GM21447 (cell line): ENCODE data around the gene SLC35F3.

Source experiments
- ATAC-seq: cut with Tn5 transposase; IDR thresholded peaks from one replicate; pipeline ENCODE4 v1.9.1; 2021; ENCODE audit not compliant: unreplicated experiment

The SLC35F3 gene

DNA sequence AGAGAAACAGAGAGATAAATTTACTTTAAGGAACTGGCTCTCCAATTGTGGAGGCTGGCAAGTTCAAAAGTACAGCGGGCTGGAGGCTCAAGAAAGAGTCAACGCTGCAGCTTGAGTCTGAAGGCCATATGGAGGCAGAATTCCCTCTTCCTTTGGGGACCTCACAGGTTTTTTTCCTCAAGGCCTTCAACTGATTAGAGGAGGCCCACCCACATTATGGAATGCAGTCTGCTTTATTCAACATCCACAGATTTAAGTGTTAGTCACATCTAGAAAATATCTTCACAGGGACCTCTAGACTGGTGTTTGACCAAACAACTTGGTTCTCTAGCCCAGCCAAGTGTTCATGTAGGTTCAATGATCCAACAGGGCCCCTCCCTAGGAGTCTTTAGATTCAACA is 117.8 kb downstream of the SLC35F3 start:
- ATAC-seq, result no peak

DNA sequence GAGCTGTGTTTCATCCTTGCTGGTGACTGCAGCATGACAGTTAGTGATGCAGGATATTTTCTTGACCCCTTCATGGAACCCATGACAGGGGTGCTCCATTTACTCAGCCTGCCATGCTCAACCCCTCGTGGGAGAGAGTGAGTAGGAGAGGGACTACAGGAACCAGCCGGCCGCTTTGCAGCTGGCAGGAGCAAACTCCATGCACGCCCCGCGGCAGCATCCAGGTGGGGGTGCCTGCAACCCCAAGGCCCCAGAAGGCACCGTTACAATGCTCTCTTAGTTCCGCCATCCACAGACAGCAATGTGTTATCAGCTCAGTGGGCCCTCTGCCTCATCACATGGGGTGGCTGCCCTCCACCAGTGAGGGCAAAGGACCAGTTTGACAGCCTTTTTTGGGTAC is 135.1 kb downstream of the SLC35F3 start:
- ATAC-seq, result no peak

DNA sequence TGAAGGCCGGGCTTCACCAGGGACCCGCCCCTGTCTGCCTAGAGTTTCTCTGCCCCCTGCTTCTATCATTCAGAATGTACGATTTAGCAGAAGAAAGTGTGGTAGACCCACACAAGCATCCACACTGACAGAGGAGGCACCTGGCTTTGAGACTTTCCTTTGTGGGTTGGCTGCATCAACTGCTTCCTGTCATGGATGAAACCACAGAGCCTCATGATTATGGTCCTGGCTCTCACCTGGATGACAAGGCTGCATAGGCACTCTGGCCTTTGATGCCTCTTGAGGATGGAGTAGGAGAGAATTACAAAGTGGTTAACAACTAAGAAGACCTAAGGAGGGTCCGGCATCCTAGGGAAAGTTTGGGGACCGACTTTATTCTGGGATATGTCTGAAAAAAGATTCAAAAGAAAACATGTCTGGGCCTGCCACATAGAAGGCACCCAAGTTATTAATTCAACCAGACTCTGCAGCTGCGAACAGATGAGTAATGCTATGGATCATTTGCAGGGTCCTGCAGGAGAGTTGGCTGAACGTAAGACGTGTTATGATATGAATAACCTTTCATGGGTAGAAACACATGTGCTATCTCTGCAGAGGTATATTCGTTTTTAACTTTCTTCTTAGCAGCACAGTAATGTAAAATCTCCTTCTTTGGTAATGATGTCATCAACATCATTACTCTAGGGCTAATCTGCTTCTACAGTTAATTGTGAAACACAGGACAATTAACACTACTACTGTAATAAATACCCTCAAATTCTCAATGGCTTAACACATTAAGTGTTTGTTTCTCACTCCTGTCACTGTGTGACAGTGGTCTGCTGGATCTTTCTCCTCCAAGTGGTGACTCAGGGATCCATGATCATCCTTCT is 136.2 kb downstream of the SLC35F3 start:
- no peak for ATAC-seq

DNA sequence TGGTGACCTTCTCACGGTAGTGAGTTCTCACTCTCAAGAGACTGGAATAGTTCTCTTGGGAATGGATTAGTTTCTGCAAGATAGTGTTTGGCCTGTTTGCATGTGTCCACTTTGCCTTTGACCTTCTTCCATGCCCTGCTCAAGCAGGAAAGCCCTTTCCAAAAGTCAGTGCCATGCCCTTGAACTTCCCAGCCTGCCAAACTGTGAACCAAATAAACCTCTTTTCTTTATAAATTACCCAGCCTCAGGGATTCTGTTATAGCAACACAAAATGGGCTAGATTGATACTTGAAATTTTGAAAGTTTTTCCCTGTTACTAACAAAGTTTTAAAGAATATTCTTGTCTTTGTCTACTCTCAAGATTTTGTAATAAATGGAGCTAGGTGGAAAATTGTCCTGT is 139.6 kb downstream of the SLC35F3 start:
- ATAC-seq, result no peak

DNA sequence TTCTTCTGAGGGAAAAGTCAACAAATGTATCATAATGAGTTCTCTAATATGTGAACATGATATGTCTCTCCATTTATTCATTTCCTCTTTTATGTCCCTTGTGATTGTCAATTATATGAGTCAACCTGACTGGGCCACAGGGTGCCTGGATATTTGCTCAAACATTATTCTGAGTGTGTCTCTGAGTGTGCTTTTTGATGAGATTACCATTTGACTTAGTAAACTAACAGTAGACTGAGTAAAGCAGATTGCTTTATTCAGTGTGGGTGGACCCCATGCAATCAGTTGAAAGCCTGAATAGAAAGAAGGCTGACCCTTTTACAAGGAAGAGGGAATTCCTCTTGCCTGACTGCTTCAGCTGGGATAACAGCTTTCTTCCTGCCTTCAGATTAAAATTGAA is 142.6 kb downstream of the SLC35F3 start:
- ATAC-seq, result no peak

DNA sequence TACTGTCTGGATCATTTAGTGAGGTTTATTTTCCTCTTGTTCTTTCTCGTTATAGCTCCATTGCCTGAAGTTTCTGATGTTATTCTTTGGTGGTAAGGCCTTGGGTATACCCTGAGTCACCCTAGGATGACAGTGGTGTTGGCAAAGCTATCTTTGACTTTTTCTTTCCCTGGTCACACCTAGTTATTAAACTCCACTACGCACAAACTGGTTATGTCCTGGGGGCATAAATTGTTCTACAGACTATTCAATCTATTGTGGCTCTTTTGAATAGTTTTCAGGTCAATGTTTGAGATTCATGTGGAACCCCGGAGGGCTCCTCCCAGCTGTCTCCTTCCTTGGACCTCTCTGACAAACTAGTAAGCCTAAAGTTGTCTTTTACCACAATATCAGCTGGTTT is 157.7 kb downstream of the SLC35F3 start:
- no peak for ATAC-seq

DNA sequence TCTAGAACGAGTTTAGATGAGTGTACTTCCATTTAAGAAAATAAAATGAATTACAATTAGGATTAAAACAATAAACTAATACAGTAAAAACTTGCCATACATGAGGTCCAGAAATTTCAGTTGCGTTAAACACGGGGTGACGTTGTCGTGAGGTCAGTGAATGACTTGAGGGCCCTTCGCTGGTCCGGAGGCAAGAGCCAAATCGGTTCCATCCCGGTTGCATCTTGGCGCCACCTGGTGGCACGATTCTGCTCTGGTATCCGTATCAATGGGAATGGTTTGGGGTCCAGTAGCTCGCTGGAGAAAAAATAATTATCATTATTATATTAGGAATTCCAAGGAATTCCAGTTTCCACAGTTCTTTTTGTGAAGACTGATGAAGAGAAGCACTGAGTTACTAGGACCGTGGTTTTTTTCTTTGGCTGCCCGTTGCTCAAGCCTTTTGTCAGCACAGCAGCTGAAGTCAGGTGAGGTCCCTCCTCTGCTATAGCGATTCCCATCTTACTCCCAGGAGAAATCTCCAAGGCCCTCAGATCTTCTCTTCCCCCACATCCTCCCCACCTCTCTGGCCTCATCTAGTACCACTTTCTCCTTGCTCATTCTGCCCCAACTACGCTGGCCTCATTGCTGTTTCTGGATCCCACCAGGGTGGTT is 161.4 kb downstream of the SLC35F3 start:
- ATAC-seq, result no peak

DNA sequence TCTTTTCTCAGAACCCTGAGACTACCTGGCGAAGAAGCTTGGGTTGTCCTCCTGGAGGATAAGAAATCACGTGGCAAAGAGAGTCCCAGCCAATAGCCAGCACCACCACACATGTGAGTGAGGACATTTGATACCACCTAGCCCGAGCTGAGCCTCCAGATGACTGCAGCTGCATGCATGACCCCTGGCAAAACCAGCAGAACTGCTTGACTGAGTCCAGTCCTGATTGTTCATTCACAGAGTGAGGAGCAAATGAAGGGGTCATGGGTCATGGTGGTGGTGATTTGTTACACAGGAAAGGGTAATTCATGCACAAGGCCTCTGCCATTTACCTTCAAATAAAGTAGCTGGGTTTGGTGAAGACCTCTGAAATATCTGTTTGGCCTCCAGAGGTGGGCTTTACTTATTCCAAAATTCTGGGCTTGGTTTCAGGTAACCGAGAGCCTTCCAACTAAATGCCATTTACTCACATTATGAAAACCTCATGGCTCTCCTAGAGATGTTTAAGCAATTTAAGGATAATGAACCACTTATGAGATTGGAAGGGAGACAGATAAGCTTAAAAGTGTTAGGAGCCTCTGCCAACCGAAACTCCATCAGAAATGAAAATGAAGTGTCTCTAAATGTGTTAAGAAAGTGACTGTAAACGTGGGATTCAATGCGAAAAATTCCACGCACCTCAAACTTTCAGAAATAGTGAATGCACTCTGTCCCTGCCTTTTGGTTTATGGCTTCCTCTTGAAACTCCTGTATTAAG is 163.3 kb downstream of the SLC35F3 start:
- no peak for ATAC-seq

DNA sequence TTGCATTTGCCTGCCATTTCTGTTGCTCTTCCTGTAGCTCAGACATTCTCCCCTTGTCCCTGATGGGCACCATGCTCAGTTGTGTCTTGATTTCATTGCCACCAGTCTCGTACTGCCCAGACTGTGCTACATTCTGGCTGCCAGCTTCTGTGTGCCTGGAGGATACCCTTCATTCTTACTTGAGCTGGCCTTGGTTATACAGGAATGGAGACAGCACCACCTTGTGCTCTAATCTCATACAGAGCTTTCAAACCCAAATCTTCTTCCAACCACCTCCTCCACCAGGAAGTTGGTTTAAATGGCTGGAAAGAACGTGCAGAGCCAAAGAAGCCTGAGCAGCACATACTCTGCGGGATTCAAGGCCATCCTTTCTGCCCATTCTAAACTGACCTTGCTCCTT is 165.3 kb downstream of the SLC35F3 start:
- no peak for ATAC-seq

DNA sequence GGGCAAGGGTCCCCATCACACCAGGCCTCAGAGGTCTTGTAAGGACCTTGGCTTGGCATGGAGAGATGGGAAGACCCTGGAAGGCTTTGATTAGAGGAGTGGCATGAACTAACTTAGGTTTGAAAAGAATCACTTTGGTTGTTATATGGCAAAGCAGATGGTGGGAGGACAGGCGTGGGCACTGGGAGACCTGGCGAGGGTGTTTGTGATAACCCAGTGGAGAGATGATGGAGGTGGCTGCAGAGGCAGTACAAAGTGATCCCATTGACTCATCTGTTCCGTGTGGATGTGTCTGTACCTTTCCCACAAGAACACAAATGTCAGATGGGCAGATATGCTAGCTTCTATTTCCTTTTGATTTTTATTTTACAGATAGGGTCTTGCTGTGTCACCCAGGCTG is 168.3 kb downstream of the SLC35F3 start:
- no peak for ATAC-seq

DNA sequence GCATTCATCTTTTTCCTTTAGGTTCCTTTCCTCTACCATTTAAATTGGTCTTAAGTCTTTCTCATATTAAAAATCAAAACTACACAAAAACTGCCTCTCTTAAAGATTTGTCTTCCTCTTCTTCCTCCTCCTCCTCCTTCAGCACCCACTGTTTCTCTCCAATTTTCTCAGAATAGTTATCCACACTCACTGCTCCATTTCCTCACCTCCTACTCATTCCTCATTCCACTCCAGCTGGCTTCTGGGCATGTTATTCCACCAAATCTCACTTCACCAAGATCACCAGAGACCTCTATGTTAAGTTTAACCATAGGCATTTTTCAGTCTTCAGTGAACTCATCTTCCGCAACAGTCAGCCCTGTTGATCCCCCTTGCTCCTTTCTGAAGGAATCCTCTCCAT is 173.7 kb downstream of the SLC35F3 start:
- ATAC-seq, result no peak

DNA sequence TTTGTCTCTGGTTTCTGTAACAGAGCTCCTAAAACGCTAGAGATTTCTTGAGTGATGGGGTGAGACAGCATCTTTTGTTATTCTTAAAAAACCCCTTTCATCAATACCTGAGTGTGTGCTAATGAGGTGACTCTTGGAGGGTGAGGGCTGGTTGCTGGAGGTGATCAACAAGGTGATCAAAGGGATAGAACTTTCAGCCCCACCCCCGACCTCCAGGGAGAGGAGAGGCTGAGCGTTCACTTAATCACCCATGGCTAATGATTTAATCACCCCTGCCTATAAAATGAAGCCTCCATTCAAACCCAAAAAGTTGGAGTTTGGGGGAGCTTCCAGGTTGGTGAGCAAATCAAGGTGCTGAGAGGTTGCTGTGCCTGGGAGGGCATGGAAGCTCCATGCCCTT is 175.4 kb downstream of the SLC35F3 start:
- ATAC-seq, result no peak

DNA sequence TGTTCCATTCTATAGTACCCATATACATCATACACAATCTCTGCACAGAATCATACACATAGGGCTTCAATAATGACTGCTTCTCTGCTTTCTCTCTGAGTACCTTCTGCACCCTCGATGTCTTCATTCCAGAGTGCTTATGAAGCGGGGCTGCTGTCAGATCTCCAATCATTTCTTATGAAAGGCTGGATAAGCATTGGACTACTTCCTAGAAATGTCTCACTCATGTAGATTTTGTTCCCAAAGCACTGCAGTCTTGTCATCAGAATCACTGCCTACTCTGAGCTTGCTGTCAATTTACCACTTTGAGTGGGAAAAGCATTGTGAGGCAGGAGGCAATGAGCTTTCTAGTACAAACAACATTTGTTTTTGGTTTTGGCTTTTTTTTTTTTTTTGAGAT is 179.0 kb downstream of the SLC35F3 start:
- no peak for ATAC-seq

DNA sequence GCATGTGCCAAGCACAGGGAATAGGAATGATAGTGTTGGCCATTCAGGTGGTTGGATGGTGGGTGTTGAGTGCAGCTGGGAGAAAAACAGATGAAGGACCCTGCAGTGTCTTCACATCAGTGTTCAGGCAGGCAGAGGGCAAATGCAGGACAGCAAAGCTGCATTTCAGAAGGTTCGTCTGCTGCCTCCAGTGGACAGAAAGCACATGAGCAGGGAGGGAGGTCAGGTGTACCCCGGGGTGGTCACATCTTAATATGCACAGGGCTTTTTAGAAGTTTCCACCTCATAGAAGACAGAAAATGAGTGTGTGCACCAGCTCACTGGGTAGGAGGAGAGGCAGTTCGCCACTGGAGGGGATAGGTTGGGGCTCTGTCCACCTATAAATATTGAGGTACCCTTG is 184.9 kb downstream of the SLC35F3 start:
- no peak for ATAC-seq

DNA sequence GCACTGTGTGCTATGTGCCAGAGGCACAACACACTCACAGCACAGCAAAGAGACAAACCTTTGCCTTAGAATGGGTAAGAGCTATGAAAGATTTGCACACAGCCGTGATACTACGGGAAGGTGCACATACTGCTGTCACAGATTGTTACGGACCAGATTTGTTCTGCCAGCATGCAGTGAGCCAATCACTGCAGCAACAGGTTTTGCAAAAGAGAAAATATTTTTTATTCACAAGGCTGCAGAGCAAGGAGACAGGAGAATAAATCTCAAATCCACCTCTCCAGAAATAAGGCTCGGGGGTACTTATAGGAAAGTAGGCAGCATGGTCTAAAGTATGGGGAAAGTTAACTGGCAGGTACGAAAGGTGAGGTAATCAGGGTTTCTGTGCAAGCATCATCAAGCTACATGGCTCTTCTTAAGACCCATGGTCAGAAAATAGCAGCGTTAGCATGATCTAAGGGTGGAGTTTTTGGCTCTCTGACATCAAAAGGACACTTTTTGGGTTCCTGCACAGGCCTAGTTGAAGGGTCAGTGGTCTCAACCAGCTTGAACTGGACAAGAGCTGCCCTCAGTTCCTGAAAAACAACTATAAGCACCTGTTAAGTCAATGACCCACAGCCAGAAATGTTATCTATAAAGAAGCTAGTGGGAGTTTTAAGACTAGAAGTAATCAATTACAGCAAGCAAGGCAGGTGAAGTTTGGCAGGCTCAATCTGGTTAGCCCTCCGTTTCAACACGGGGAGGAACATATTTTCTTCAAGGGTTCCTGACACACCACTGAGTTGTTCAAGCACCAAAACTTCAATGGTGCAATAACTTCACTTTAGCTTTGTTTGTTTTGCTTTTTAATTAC is 186.0 kb downstream of the SLC35F3 start:
- ATAC-seq, result no peak

DNA sequence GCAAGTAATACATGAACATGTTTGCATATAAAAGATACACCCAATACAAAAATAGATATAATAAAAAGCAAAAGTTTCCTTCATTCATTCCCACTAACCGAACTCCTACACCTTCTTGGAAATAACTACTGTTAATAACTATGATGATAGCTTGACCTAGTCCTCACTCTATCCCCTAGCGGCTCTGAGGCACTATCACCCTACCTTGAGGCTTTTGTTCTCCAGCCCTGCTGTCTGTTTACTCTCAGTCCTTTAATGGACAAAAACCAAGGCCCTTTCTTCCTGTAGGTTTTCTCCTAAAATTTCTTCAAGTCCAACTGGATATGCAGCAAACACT is 186.6 kb downstream of the SLC35F3 start:
- ATAC-seq, result no peak

DNA sequence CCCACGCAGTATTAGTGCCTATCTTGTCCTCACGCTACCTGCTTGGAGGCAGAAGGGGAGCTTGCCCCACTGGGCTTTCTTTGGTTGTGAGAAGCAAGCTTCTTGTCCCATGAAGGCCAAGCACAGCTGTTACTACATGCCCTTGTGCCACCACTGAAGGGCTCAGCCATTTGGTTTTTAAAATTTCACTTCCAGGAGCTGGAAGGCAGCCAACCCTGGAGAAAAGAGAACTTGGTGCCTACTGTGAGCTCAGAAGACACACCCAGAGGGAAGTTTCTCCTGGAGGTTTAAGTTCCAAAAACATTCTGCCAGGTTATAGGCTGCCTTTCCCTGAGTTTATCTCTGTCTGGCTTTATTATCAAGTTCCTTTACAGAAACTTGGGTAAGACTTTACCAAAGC is 187.4 kb downstream of the SLC35F3 start:
- ATAC-seq, result no peak

DNA sequence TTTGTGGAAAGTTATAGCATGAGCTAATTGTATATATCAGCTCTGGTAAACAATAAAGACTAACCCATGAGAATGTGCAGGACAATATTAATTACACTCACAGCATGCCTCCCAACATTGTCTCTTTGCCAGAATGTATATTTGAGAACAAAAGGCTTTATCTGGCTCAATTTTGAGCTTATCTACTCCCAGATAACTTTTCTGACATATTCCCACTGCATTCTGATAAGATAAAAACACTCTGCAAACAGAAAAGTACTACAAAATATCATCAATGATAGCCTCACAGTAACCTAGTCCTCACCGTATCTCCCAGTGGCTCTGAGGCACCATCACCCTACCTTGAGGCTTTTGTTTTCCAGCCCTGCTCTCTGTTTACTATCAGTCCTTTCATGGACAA is 188.6 kb downstream of the SLC35F3 start:
- ATAC-seq, result no peak

DNA sequence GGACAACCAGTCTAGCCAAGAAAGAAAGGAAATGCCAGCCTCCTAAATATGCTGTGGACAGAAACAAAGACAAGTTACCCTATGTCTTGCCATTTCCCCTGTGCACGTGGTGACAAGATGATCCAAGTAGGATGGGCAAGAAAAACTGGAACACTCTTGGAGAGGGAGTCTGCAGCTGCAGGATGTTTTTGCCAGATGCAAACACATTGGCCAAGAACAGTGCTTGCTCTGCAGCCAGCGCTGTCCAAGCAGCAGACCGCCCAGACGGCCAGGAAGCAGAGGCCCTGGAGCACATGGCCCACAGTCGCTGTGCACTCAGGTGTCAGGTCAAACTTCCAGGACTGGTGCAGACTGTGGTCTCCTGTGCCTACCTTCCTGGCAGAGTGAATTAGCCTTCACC is 189.3 kb downstream of the SLC35F3 start:
- ATAC-seq, result no peak

DNA sequence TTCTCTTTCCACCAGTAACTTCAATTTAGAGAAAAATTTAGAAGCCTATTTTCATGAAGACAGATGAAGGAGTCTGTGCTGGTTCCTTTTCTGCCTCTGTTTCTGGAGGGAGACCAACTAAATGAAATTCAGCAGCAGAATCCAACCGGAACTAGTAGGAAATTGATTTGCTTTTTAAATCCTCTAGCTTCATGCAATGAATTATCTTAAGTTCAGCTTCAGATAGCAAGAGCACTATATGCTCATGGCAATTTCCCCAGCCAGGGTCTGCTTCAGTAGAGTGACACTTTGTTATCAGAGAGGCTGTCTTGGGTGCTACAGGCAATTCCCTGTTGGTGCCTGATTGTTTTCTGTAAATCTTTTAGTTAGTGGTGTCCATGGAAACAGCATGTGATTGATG is 189.7 kb downstream of the SLC35F3 start:
- no peak for ATAC-seq

DNA sequence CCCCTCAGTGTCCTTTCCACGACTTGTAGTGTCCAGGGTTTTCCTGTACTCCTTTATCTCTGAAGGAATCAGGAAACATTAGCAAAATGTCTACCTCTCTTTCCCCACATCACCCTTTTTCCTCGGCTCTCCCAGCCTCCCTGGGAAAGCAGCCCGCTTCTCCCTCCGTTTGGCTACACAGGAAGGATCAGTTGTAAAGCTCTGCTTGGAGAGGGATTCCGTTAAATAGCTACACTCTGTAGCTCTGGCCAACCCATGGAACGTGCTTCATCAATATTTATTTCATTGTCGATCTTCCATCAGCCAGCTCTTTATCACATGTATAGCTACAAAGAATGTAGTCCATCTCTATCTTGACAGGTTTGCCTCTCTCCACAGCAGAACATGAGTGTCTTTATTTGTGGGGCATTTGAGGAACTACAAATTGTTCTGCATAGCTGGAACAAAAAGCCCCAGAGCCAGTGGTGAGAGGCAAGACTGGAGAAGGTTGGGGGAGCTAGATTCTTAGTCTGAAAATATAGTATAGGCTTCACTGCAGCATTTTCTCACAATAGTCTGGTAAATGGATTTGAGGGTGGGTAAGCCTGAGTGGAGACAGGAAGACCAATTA is 191.8 kb downstream of the SLC35F3 start:
- no peak for ATAC-seq
